Panc1 (cell line): Measurements from ENCODE around the gene MSRB3.

Experiments used
- TF ChIP-seq, protein P1 (sequence below): fragments of 450-650 bp; IDR thresholded peaks from 2 replicates; pipeline ENCODE4 v1.5.1; 2017; ENCODE audit warnings: mild to moderate bottlenecking
- TF ChIP-seq, protein P2 (sequence below), 2 experiments: IDR thresholded peaks; 2 replicates each; pipeline ENCODE4 v1.6.1; 2011 to 2012; ENCODE audit warnings: low read depth in 2 of 2, control low read depth in 1 of 2, low read length in 1 of 2, mild to moderate bottlenecking in 1 of 2, moderate library complexity in 1 of 2; ENCODE audit not compliant: insufficient read depth in 1 of 2

DNA sequence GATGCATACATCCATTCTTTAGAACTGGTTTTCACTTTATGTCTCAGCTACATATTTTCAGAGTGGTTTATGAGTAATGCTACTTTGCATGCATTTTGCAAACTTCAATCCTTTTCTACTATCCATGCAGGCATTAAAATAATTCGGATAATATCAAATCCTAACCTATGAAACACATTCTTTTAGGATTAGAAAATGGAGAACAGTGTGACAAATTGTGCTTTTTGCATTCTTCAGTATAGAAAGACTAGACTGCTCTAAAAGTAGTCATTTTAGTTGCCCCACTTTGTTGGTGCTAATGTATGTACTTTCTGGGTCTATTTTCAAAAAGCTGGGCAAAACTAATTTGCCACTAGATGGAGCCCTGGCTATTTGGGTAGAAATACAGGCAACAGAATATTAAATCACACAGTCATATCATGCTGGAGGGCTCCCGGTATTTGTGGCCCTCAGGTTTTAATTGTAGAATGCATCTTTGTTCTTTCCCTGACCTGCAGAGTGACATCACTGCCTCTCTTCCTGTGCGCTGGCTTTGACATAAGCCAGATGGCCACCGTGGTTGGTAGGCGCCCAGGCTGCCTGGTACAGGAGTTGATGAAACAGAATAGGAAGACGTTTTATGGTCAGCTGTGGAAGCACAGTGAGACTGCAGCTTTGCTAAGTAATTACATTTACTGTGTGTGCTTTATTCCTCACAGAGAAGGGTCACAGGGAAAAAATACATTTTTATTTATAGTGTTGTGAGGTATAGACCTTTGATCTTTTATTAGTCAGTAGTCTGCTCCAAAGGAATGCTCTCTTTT, 28.1 kb downstream of the MSRB3 start:
- TF ChIP-seq, protein P1, sequence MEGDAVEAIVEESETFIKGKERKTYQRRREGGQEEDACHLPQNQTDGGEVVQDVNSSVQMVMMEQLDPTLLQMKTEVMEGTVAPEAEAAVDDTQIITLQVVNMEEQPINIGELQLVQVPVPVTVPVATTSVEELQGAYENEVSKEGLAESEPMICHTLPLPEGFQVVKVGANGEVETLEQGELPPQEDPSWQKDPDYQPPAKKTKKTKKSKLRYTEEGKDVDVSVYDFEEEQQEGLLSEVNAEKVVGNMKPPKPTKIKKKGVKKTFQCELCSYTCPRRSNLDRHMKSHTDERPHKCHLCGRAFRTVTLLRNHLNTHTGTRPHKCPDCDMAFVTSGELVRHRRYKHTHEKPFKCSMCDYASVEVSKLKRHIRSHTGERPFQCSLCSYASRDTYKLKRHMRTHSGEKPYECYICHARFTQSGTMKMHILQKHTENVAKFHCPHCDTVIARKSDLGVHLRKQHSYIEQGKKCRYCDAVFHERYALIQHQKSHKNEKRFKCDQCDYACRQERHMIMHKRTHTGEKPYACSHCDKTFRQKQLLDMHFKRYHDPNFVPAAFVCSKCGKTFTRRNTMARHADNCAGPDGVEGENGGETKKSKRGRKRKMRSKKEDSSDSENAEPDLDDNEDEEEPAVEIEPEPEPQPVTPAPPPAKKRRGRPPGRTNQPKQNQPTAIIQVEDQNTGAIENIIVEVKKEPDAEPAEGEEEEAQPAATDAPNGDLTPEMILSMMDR, result peak; percentile 84
- TF ChIP-seq, protein P2, sequence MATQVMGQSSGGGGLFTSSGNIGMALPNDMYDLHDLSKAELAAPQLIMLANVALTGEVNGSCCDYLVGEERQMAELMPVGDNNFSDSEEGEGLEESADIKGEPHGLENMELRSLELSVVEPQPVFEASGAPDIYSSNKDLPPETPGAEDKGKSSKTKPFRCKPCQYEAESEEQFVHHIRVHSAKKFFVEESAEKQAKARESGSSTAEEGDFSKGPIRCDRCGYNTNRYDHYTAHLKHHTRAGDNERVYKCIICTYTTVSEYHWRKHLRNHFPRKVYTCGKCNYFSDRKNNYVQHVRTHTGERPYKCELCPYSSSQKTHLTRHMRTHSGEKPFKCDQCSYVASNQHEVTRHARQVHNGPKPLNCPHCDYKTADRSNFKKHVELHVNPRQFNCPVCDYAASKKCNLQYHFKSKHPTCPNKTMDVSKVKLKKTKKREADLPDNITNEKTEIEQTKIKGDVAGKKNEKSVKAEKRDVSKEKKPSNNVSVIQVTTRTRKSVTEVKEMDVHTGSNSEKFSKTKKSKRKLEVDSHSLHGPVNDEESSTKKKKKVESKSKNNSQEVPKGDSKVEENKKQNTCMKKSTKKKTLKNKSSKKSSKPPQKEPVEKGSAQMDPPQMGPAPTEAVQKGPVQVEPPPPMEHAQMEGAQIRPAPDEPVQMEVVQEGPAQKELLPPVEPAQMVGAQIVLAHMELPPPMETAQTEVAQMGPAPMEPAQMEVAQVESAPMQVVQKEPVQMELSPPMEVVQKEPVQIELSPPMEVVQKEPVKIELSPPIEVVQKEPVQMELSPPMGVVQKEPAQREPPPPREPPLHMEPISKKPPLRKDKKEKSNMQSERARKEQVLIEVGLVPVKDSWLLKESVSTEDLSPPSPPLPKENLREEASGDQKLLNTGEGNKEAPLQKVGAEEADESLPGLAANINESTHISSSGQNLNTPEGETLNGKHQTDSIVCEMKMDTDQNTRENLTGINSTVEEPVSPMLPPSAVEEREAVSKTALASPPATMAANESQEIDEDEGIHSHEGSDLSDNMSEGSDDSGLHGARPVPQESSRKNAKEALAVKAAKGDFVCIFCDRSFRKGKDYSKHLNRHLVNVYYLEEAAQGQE (IDR thresholded peaks at IDR 0.05; ENCODE audit: insufficient read depth in 1 of 2, low read depth in 2 of 2, low read length in 1 of 2), result no peak
